Astrocyte (in vitro differentiated cells and primary cell): ENCODE measurements around the gene MCTP2. TPM values are rescaled to one million over a fixed set of nuclear protein-coding genes. Genes with fewer than 3 reads are reported as not detected.

Experiments
- DNase-seq: peaks from one replicate; pipeline ENCODE4 v3.0.0-alpha.2; 2010; ENCODE audit warnings: low read depth
- FAIRE-seq: peaks from 2 replicates; lab custom pipeline; 2011; peaks lifted over from hg19 to GRCh38; lab: Jason Lieb, UNC
- H2AFZ ChIP-seq: 2 replicates; pipeline ENCODE4 v1.6.0; 2012; ENCODE audit warnings: low read depth, low read length, inconsistent platforms
- H3K27ac ChIP-seq: 2 replicates; pipeline ENCODE4 v1.5.1; 2011; ENCODE audit warnings: low read depth, low read length, inconsistent platforms
- H3K27me3 ChIP-seq: 2 replicates; pipeline ENCODE4 v1.6.0; 2011; ENCODE audit warnings: low read length, inconsistent platforms; ENCODE audit not compliant: insufficient read depth
- H3K36me3 ChIP-seq: 2 replicates; pipeline ENCODE4 v1.5.1; 2011; ENCODE audit warnings: low read length, inconsistent platforms; ENCODE audit not compliant: insufficient read depth
- H3K4me1 ChIP-seq: 2 replicates; pipeline ENCODE4 v1.5.1; 2011; ENCODE audit warnings: low read length, inconsistent platforms; ENCODE audit not compliant: insufficient read depth
- H3K4me2 ChIP-seq: 2 replicates; pipeline ENCODE4 v1.6.0; 2012; ENCODE audit warnings: low read length, inconsistent platforms
- H3K4me3 ChIP-seq: 2 replicates; pipeline ENCODE4 v1.5.1; 2011; ENCODE audit warnings: low read depth, mild to moderate bottlenecking, low read length, inconsistent platforms; ENCODE audit not compliant: insufficient read depth
- H3K79me2 ChIP-seq: 2 replicates; pipeline ENCODE4 v1.6.0; 2012; ENCODE audit warnings: mild to moderate bottlenecking, low read length, inconsistent platforms; ENCODE audit not compliant: insufficient read depth
- H3K9ac ChIP-seq: 2 replicates; pipeline ENCODE4 v1.6.0; 2012; ENCODE audit warnings: mild to moderate bottlenecking, low read length, inconsistent platforms
- H3K9me3 ChIP-seq: 2 replicates; pipeline ENCODE4 v1.5.1; 2012; ENCODE audit warnings: low read depth, mild to moderate bottlenecking, low read length, inconsistent platforms; ENCODE audit not compliant: insufficient read depth
- H4K20me1 ChIP-seq: 2 replicates; pipeline ENCODE4 v1.6.0; 2012; ENCODE audit warnings: low read length, inconsistent platforms; ENCODE audit not compliant: insufficient read depth
- H3K27ac Mint-ChIP-seq: one replicate; pipeline ENCODE4 v1.8.0; 2021; ENCODE audit warnings: mild to moderate bottlenecking, mixed read lengths; ENCODE audit not compliant: unreplicated experiment
- H3K27me3 Mint-ChIP-seq: one replicate; pipeline ENCODE4 v1.8.0; 2021; ENCODE audit warnings: low read depth, mixed read lengths; ENCODE audit not compliant: unreplicated experiment
- H3K36me3 Mint-ChIP-seq: one replicate; pipeline ENCODE4 v1.8.0; 2021; ENCODE audit warnings: low read depth, mixed read lengths; ENCODE audit not compliant: unreplicated experiment
- H3K4me1 Mint-ChIP-seq: one replicate; pipeline ENCODE4 v1.8.0; 2021; ENCODE audit warnings: low read depth, mixed read lengths; ENCODE audit not compliant: unreplicated experiment
- H3K4me3 Mint-ChIP-seq: one replicate; pipeline ENCODE4 v1.8.0; 2021; ENCODE audit warnings: mild to moderate bottlenecking, moderate library complexity, mixed read lengths; ENCODE audit not compliant: unreplicated experiment
- H3K9me3 Mint-ChIP-seq: one replicate; pipeline ENCODE4 v1.8.0; 2021; ENCODE audit warnings: mild to moderate bottlenecking, mixed read lengths; ENCODE audit not compliant: unreplicated experiment
- CTCF ChIP-seq: IDR thresholded peaks from 2 replicates; pipeline ENCODE4 v1.5.1; 2011; ENCODE audit warnings: low read depth, mild to moderate bottlenecking, inconsistent platforms, low read length, moderate library complexity; ENCODE audit not compliant: insufficient read depth
- EZH2 ChIP-seq: IDR thresholded peaks from 2 replicates; pipeline ENCODE4 v1.6.1; 2012; ENCODE audit warnings: mild to moderate bottlenecking, low read length, inconsistent platforms; ENCODE audit not compliant: insufficient read depth
- total RNA-seq: library from RNA; stranded (reverse); gene quantifications from 2 replicates; pipeline ENCODE4 v1.2.1, GENCODE V29; 2021

Gene MCTP2
- total RNA-seq, 1 donor from 2014 or later: 2.6 TPM

GRCh38 chr15:94274745-94275144, 43.4 kb downstream of the MCTP2 start:
- FAIRE-seq (no peak), DNase-seq (no peak)
- Histone ChIP-seq H3K4me2 (no peak overlapping the region), H3K9ac (no peak overlapping the region), H3K36me3 (no peaks in the 10 kb centered on the region), H2AFZ (no peak overlapping the region), H3K9me3 (no peaks in the 10 kb centered on the region), H3K27ac (no peak overlapping the region), H3K4me3 (no peak overlapping the region), H3K4me1 (no peaks in the 10 kb centered on the region), H4K20me1 (no peaks in the 10 kb centered on the region), H3K79me2 (no peaks in the 10 kb centered on the region), H3K27me3 (no peaks in the 10 kb centered on the region)
- Mint-ChIP-seq H3K27ac (no peak overlapping the region), H3K9me3 (no peaks in the 10 kb centered on the region), H3K4me1 (no peaks in the 10 kb centered on the region), H3K27me3 (no peaks in the 10 kb centered on the region), H3K4me3 (no peak overlapping the region), H3K36me3 (no peaks in the 10 kb centered on the region)
- TF ChIP-seq EZH2 (no peak), CTCF (no peak)

- Histone ChIP-seq H3K79me2 (no peaks in the 10 kb centered on the region), H3K4me3 (no peak overlapping the region), H3K9me3 (no peaks in the 10 kb centered on the region), H3K36me3 (no peaks in the 10 kb centered on the region), H2AFZ (no peak overlapping the region), H3K9ac (no peak overlapping the region), H3K27me3 (no peaks in the 10 kb centered on the region), H3K4me2 (no peak overlapping the region), H3K4me1 (no peaks in the 10 kb centered on the region), H3K27ac (no peak overlapping the region), H4K20me1 (no peaks in the 10 kb centered on the region)
- Mint-ChIP-seq H3K36me3 (no peaks in the 10 kb centered on the region), H3K27me3 (no peaks in the 10 kb centered on the region), H3K27ac (no peak overlapping the region), H3K4me3 (no peak overlapping the region), H3K9me3 (no peaks in the 10 kb centered on the region), H3K4me1 (no peaks in the 10 kb centered on the region)
- FAIRE-seq (no peak), DNase-seq (no peak)
- TF ChIP-seq EZH2 (no peak), CTCF (no peak)
Observed at GRCh38 chr15:94277485-94277884, 46.1 kb downstream of the MCTP2 start.

- no peak for TF ChIP-seq EZH2
- no peak for TF ChIP-seq CTCF
- no peak overlapping the region for H3K4me3 ChIP-seq
- FAIRE-seq: no peak
Observed at GRCh38 chr15:94279736-94280135, 48.4 kb downstream of the MCTP2 start.

More at GRCh38 chr15:94279736-94280135, 48.4 kb downstream of the MCTP2 start:
- Histone ChIP-seq H3K27ac (no peak overlapping the region), H2AFZ (no peak overlapping the region), H3K36me3 (no peaks in the 10 kb centered on the region), H4K20me1 (no peaks in the 10 kb centered on the region), H3K27me3 (no peaks in the 10 kb centered on the region), H3K9me3 (no peaks in the 10 kb centered on the region), H3K4me1 (no peaks in the 10 kb centered on the region), H3K9ac (no peak overlapping the region), H3K79me2 (no peaks in the 10 kb centered on the region), H3K4me2 (no peak overlapping the region)
- no peaks in the 10 kb centered on the region for H3K9me3 Mint-ChIP-seq
- peaks cover 2% of the 10 kb centered on the region for H3K36me3 Mint-ChIP-seq
- H3K4me3 Mint-ChIP-seq: no peak overlapping the region
- no peak overlapping the region for H3K27ac Mint-ChIP-seq
- H3K27me3 Mint-ChIP-seq: no peaks in the 10 kb centered on the region
- no peak for DNase-seq
- no peaks in the 10 kb centered on the region for H3K4me1 Mint-ChIP-seq
